Activated CD8-positive, alpha-beta memory T cell treated with anti-CD3 and anti-CD28 coated beads, Interleukin-2, amount 50 U/mL, for 24 hours (primary cell): ENCODE measurements around the gene PTTG1.

Source experiments
- DNase-seq: peaks from one replicate; pipeline ENCODE4 v3.0.0-alpha.2; 2020; ENCODE audit errors: extremely low read depth

PTTG1 gene

DNA sequence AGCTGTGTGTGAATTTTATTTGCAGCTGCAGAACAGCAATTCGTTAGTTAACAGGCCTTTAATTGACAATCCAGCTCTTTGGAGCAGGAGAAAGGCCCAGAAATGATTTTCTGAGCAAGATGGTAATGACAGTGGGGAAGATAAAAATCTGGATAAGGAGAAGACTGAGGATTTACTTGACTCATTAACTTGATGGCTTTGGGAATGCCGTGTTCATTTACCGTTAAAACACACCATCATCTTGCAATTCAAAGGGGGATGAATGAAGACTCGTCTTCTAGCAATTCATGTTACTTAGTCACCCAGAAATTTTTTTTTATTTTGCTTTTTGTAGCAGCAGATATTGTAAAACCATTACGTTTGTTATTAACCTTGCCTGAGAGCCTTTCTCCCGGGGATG is 52.0 kb downstream of the PTTG1 start:
- no peak for DNase-seq

DNA sequence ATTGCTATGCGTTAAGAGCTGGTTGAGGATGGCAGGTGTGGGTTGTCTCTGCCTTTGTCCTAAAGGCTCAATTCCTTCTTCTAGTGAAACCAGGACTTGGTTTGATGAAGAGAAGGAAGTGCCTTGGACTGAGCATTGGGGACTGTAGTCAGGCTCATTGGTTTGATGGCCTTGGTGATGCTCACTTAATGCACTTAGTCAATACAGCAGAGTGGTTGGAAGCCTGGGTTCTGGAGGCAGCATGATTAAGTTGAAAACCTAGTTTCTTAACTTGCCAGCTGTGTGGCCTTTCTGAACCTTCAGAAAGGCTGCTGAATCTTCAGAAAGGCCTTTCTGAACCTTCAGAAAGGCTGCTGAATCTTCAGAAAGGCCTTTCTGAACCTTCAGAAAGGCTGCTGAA is 52.4 kb downstream of the PTTG1 start:
- no peak for DNase-seq

DNA sequence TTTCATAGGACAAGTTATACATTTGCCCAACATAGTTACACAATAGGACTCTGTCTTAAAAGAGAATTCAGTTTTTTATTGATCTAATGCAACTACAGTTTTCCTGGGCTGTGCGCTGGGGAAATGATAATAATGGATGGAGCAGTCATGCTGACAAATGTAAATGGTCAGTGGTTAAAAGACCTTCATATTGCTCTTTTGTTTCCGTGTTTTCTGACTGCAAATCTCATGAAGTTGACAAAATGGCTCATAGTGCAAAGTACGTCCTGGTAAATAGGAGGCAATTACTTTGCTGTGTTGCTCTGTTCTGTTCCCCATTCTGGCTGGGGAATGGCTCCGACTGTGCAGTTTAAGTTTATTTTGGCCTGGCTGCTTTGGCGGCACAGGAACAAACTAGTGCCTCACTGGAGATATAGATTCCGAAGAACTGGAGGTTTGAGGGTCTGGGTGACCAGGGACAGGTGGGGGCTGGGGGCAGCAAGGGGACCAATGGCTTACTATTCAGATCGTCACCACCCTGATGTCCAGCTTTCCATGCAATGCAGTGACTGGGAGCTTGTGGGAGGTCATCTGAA is 54.3 kb downstream of the PTTG1 start:
- no peak for DNase-seq

DNA sequence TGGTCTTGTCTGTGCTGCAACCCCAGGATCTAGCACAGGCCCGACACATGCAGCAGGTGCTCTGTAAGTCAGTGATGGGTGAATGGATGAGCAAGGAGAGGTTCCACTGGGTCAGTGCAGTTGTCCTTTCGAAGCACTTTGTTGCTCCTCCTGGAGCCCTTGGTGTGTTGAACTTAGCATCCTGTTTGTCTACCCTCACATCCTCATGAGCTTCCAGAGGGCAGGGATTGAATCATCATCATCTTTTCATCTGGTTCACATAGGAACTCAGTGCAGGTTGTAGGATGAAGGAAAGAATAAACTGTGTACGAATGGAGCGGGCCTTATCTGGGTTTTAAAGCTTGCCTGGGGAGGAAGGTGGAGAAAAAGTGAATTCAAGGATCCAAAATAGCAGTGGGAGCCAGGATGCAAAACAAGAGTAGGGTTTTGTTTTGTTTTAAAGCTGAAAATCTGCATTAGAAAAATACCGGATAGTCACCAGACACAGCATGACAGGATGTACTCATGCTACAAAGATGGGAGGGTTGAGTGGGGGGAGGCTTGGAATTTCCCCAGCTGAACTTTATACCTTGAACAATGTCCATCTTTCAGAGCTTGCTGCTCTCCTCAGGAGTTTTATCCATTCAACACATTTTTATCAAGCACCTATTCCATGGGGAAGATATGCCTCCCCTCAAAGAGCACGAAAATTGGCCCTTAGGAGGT is 55.8 kb downstream of the PTTG1 start:
- no peak for DNase-seq

DNA sequence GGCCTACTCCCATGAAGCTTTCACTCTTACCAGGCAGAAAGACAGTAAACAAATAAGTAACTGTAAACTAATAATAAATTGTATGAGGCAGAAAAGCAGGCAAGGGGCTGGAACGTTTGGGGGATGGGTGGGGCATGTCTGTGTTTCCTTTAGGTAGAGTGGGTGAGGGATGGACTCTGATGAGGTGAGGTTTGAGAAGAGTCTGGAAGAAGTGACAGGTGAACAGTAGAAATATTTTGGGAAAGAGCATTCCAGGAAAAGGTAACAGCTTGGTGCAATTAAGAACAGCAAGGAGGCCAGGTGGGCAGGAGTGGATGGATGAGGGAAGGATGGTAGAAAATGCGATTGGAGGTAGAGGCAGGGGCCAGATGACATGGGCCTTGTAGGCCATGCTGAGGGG is 56.5 kb downstream of the PTTG1 start:
- DNase-seq = no peak
